Spinal cord (tissue), 10 donors: ENCODE data around the gene MTNR1A. TPM values are rescaled to one million over a fixed set of nuclear protein-coding genes. Genes with fewer than 3 reads are reported as not detected.

ENCODE experiments used
- DNase-seq, 6 donors: peaks; one replicate each; pipeline versions ENCODE4 v3.0.0 to v3.0.0-alpha.2; 2013 to 2015; ENCODE audit warnings: low spot score in 6 of 6, low read depth in 4 of 6
- H3K27ac ChIP-seq: one replicate; pipeline ENCODE4 v1.5.1; 2013; ENCODE audit warnings: low read depth, low read length, control low read depth
- H3K27me3 ChIP-seq: one replicate; pipeline ENCODE4 v1.6.1; 2013; ENCODE audit warnings: low read length; ENCODE audit not compliant: control insufficient read depth, insufficient read depth
- H3K36me3 ChIP-seq: one replicate; pipeline ENCODE4 v1.6.1; 2013; ENCODE audit warnings: low read length; ENCODE audit not compliant: control insufficient read depth, insufficient read depth
- H3K4me1 ChIP-seq: one replicate; pipeline ENCODE4 v1.6.1; 2013; ENCODE audit warnings: low read length; ENCODE audit not compliant: control insufficient read depth, insufficient read depth
- H3K4me3 ChIP-seq: one replicate; pipeline ENCODE4 v1.5.1; 2013; ENCODE audit warnings: low read depth, low read length, control low read depth
- H3K9me3 ChIP-seq: one replicate; pipeline ENCODE4 v1.6.1; 2013; ENCODE audit warnings: low read length; ENCODE audit not compliant: control insufficient read depth, insufficient read depth
- WGBS: methylation state at CpG from one replicate; pipeline ENCODE4 v1.1.5; 2013; ENCODE audit warnings: missing lambda C conversion rate; ENCODE audit not compliant: insufficient coverage; 5-methylcytosine and 5-hydroxymethylcytosine counted together
- long read RNA-seq, 4 donors: transcript quantifications; one replicate each; lab custom pipeline, GENCODE V29; 2026
- polyA plus RNA-seq, 2 donors: library from polyadenylated mRNA; unstranded; fragments of 120-200 nt; gene quantifications; one replicate each; pipeline ENCODE4 v1.2.1, GENCODE V29; 2013; ENCODE audit not compliant: insufficient read length in 2 of 2
- total RNA-seq, 2 donors: library from RNA; depleted of rRNA in 1 of 2; stranded (reverse); fragments of 120-200 nt in 1 of 2; fragments of >200 nt in 1 of 2; gene quantifications; one replicate each; pipeline versions ENCODE4 v1.2.3 to v1.2.4, GENCODE V29; 2013 to 2014
- donor health status: healthy.

The MTNR1A gene
- total RNA-seq (1 to 10 TPM; 2.1 to 2.3 TPM), polyA plus RNA-seq (1 to 10 TPM in 1 of 2 donors, under 1 TPM in 1; 0.40 to 1.2 TPM)
- long read RNA-seq, donor 1: 0 reads
- long read RNA-seq, donor 2: 0 reads
- long read RNA-seq, donor 3: 0 reads
- long read RNA-seq, donor 4: 0 reads

- peaks cover 9% of the 10 kb centered on the region for H3K4me1 ChIP-seq
- H3K4me3 ChIP-seq: peak within 1 kb of the TSS; percentile 56
- H3K27ac ChIP-seq: peak within 1 kb of the TSS; percentile 33
- DNase-seq: peak in 2 of 6 donors; percentile 33 to 41
- under 1% methylated on average over 88 of the region's 91 CpGs for WGBS
- peaks cover 20% of the 10 kb centered on the region for H3K27me3 ChIP-seq
- H3K9me3 ChIP-seq: peaks cover under 1% of the 10 kb centered on the region
- no peaks in the 10 kb centered on the region for H3K36me3 ChIP-seq
Measured at GRCh38 chr4:186554914-186555827, at the start of gene MTNR1A. Gene MTNR1A, minus strand, starts transcription at chr4:186555567. Its CDS starts 202 bp downstream, at chr4:186555365.

- Histone ChIP-seq H3K27me3 (no peaks in the 10 kb centered on the region), H3K36me3 (peaks cover 44% of the 10 kb centered on the region), H3K4me1 (no peaks in the 10 kb centered on the region), H3K9me3 (no peaks in the 10 kb centered on the region), H3K27ac (no peak overlapping the region), H3K4me3 (no peak overlapping the region)
- DNase-seq: no peak
- WGBS: 95% methylated on average over 2 of the region's 7 CpGs
Measured at GRCh38 chr4:186604124-186604807, 48.9 kb upstream of the MTNR1A start.

- Histone ChIP-seq H3K36me3 (peaks cover 47% of the 10 kb centered on the region), H3K27ac (no peak overlapping the region), H3K9me3 (no peaks in the 10 kb centered on the region), H3K4me1 (no peaks in the 10 kb centered on the region), H3K4me3 (no peak overlapping the region), H3K27me3 (no peaks in the 10 kb centered on the region)
- no peak for DNase-seq
- 94% methylated on average over 5 of the region's 9 CpGs for WGBS
Measured at GRCh38 chr4:186602978-186603377, 47.6 kb upstream of the MTNR1A start.

DNA sequence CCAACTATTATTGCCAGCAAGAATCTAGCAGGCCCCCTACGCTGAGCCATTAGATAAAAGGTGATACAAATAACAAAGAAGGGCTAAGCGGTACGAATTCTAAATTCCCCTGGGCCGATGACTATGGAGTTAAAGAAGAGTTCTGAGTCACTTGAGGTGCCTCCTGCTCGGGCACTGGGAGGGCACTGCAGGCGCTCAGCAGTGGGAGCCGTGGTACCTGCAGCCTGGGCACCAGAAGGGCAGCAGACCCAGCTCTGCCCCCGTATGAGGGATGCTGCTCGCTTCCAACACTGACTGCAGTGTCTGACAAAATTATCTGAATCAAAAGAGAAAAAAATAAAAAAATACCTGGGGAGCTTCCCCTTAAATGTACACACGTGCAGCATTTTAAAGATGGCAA is 44.1 kb upstream of the MTNR1A start:
- WGBS: 92% methylated on average over 7 of the region's 10 CpGs
- Histone ChIP-seq H3K27ac (no peak overlapping the region), H3K36me3 (peaks cover 33% of the 10 kb centered on the region), H3K9me3 (no peaks in the 10 kb centered on the region), H3K4me1 (no peaks in the 10 kb centered on the region), H3K27me3 (no peaks in the 10 kb centered on the region), H3K4me3 (no peak overlapping the region)
- no peak for DNase-seq

DNA sequence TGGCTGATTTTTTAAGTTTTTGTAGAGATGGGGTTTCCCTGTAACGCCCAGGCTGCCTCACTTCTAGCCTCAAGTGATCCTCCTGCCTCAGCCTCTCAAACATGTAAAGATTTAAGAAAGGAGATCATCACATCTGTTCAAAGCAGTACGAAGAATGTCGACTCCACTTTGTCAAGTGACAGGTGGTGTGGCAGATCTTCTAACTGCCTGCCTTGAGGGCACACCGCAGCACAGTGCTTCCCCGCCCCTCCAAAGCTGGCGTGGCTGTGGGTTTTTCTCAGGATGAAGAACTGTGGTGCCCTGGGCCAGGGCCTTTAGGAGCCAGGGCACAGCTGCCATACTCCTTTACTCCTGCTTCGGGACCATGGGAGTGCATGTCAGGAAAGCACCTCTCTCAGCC is 43.3 kb upstream of the MTNR1A start:
- H3K4me1 ChIP-seq: no peaks in the 10 kb centered on the region
- 98% methylated on average over 5 of the region's 7 CpGs for whole genome bisulfite sequencing

GRCh38 chr4:186596850-186597390 is 41.6 kb upstream of the MTNR1A start:
- Histone ChIP-seq H3K9me3 (no peaks in the 10 kb centered on the region), H3K27ac (no peak overlapping the region), H3K36me3 (peaks cover 37% of the 10 kb centered on the region), H3K27me3 (no peaks in the 10 kb centered on the region), H3K4me1 (no peaks in the 10 kb centered on the region), H3K4me3 (no peak overlapping the region)
- 98% methylated on average over 19 of the region's 23 CpGs for WGBS
- DNase-seq: no peak

More for the DNA sequence above, 43.3 kb upstream of the MTNR1A start:
- H3K27me3 ChIP-seq: no peaks in the 10 kb centered on the region
- peaks cover 37% of the 10 kb centered on the region for H3K36me3 ChIP-seq
- DNase-seq: no peak
- H3K9me3 ChIP-seq: no peaks in the 10 kb centered on the region
- no peak overlapping the region for H3K27ac ChIP-seq
- no peak overlapping the region for H3K4me3 ChIP-seq

- WGBS: 99% methylated on average over 10 of the region's 12 CpGs
Measured at GRCh38 chr4:186596346-186596745, 41.0 kb upstream of the MTNR1A start.

DNA sequence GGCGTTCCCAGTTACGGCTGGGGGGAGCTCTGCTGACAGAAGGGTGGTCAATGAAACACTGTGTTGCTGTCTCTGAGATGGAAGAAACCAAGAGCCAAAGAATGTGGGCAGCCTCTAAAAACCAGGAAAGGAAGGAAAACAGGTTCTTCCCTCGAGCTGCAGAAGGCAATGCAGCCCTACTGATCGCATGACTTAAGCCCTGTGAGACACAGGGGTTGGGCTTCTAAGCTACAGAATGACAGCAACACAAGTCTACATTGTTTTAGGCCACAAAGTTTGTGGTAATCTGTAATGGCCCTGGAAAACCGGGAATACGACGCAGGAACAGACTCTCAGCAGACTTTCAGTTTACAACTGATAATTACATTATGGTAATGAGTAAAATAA is 38.2 kb upstream of the MTNR1A start:
- Histone ChIP-seq H3K9me3 (no peaks in the 10 kb centered on the region), H3K36me3 (peaks cover 26% of the 10 kb centered on the region), H3K27me3 (no peaks in the 10 kb centered on the region), H3K27ac (no peak overlapping the region), H3K4me3 (no peak overlapping the region), H3K4me1 (no peaks in the 10 kb centered on the region)
- 92% methylated on average over 4 of the region's 7 CpGs for WGBS
- no peak for DNase-seq

More at GRCh38 chr4:186596346-186596745, 41.0 kb upstream of the MTNR1A start:
- H3K27ac ChIP-seq: no peak overlapping the region
- no peaks in the 10 kb centered on the region for H3K9me3 ChIP-seq
- no peak overlapping the region for H3K4me3 ChIP-seq
- H3K27me3 ChIP-seq: no peaks in the 10 kb centered on the region
- no peak for DNase-seq
- no peaks in the 10 kb centered on the region for H3K4me1 ChIP-seq
- peaks cover 37% of the 10 kb centered on the region for H3K36me3 ChIP-seq

GRCh38 chr4:186592966-186593586 is 37.7 kb upstream of the MTNR1A start:
- no peak overlapping the region for H3K27ac ChIP-seq
- H3K4me3 ChIP-seq: no peak overlapping the region
- H3K36me3 ChIP-seq: peaks cover 28% of the 10 kb centered on the region
- no peaks in the 10 kb centered on the region for H3K9me3 ChIP-seq
- DNase-seq: no peak
- H3K27me3 ChIP-seq: no peaks in the 10 kb centered on the region
- 100% methylated on average over 7 of the region's 13 CpGs for WGBS
- H3K4me1 ChIP-seq: no peaks in the 10 kb centered on the region
